K562 (cell line): Measurements from ENCODE around the gene SH3BP5L. TPM values are rescaled to one million over a fixed set of nuclear protein-coding genes. Genes with fewer than 3 reads are reported as not detected.

Experiments
- ATAC-seq: fragments of 200-7000 bp; cut with Tn5 transposase; 3 replicates; pipeline ENCODE4 v1.9.1; 2020; ENCODE audit warnings: moderate library complexity
- BruUV-seq: library from RNA; stranded (reverse); fragments of 400-500 nt; replicated peaks from 2 replicates; lab custom pipeline; 2021; lab: Mats Ljungman, UMichigan
- CTCF ChIA-PET: fragments of 300-600 bp; formaldehyde crosslinking; extraction: SDS; loops from one replicate; lab custom pipeline; 2021; ENCODE audit warnings: low intra/inter-chr PET ratio; lab: Yijun Ruan, JAX
- POLR2A ChIA-PET: fragments of 300-600, 350-650 bp; sonication (Branson Sonifier 250); formaldehyde crosslinking; extraction: SDS; loops from one replicate; lab custom pipeline; 2021; ENCODE audit warnings: antibody characterized with exemption, inconsistent platforms; lab: Yijun Ruan, JAX
- DNase-seq, 4 experiments: peaks; one replicate each; pipeline versions ENCODE4 v3.0.0 to v3.0.0-alpha.2; 2011 to 2018; ENCODE audit warnings: low spot score in 3 of 4, mixed read lengths in 3 of 4; ENCODE audit errors: extremely low read depth in 1 of 4
- FAIRE-seq: peaks from 2 replicates; lab custom pipeline; 2011; peaks lifted over from hg19 to GRCh38; lab: Jason Lieb, UNC
- H2AFZ ChIP-seq: 2 replicates; pipeline ENCODE4 v1.6.0; 2011; ENCODE audit warnings: low read depth, low read length, control low read depth, inconsistent platforms
- H3K27ac ChIP-seq: fragments of 200-600 bp; 3 replicates; pipeline ENCODE4 v1.8.0; 2011; ENCODE audit warnings: low read depth, mild to moderate bottlenecking, control low read depth, inconsistent platforms, low read length, moderate library complexity, mixed read lengths; ENCODE audit errors: extremely low read depth
- H3K27me3 ChIP-seq, 2 experiments: fragments of 300-600 bp in 1 of 2; 2 replicates in 1 of 2; 3 replicates in 1 of 2; pipeline versions ENCODE4 v1.6.0 to v1.8.0; 2011; ENCODE audit warnings: inconsistent platforms in 2 of 2, low read length in 2 of 2, mild to moderate bottlenecking in 1 of 2, mixed read lengths in 1 of 2, moderate library complexity in 1 of 2; ENCODE audit not compliant: control insufficient read depth in 2 of 2, insufficient read depth in 2 of 2
- H3K36me3 ChIP-seq: fragments of 300-600 bp; 3 replicates; pipeline ENCODE4 v1.8.0; 2011; ENCODE audit warnings: mild to moderate bottlenecking, low read length, inconsistent platforms; ENCODE audit not compliant: control insufficient read depth, insufficient read depth
- H3K4me1 ChIP-seq, 2 experiments: fragments of 200-600 bp in 1 of 2; replicated peaks in 1 of 2; 2 replicates in 1 of 2; 3 replicates in 1 of 2; pipeline versions ENCODE4 v1.5.1 to v1.8.0; 2011; ENCODE audit warnings: inconsistent platforms in 2 of 2, low read length in 2 of 2, mild to moderate bottlenecking in 1 of 2, mixed read lengths in 1 of 2, moderate library complexity in 1 of 2; ENCODE audit not compliant: control insufficient read depth in 2 of 2, insufficient read depth in 2 of 2
- H3K4me2 ChIP-seq: 2 replicates; pipeline ENCODE4 v1.6.1; 2011; ENCODE audit warnings: low read length, control low read depth, inconsistent platforms, mixed read lengths; ENCODE audit not compliant: insufficient read depth
- H3K4me3 ChIP-seq: fragments of 200-600 bp; sonication (generic), shearing (Covaris generic); 2 replicates; pipeline ENCODE4 v1.5.1; 2016; ENCODE audit warnings: control low read depth, inconsistent platforms
- H3K79me2 ChIP-seq: fragments of 200-600 bp; 3 replicates; pipeline ENCODE4 v1.8.0; 2011; ENCODE audit warnings: low read length, inconsistent platforms; ENCODE audit not compliant: control insufficient read depth, insufficient read depth
- H3K9ac ChIP-seq, 2 experiments: 2 replicates each; pipeline versions ENCODE4 v1.6.0 to v1.6.1; 2011; ENCODE audit warnings: low read depth in 2 of 2, low read length in 2 of 2, control low read depth in 1 of 2, inconsistent platforms in 1 of 2, mild to moderate bottlenecking in 1 of 2, mixed read lengths in 1 of 2; ENCODE audit not compliant: insufficient read depth in 1 of 2
- H3K9me1 ChIP-seq: one replicate; pipeline ENCODE4 v1.6.0; 2011; ENCODE audit warnings: inconsistent platforms, mild to moderate bottlenecking, low read length, moderate library complexity; ENCODE audit not compliant: control insufficient read depth, insufficient read depth
- H3K9me3 ChIP-seq: replicated peaks from 2 replicates; pipeline ENCODE4 v1.5.1; 2011; ENCODE audit warnings: low read depth, low read length, inconsistent platforms; ENCODE audit not compliant: control insufficient read depth, insufficient read depth
- H4K20me1 ChIP-seq: replicated peaks from 2 replicates; pipeline ENCODE4 v1.6.1; 2011; ENCODE audit warnings: low read length, inconsistent platforms, mixed read lengths; ENCODE audit not compliant: control insufficient read depth, insufficient read depth
- ETV1 ChIP-seq: fragments of 450-650 bp; conservative IDR thresholded peaks from 2 replicates; pipeline ENCODE4 v1.6.1; 2016; ENCODE audit warnings: missing genetic modification characterization, control low read depth, low read depth, missing compliant biosample characterization
- GABPB1 ChIP-seq: sonication (generic); formaldehyde crosslinking; IDR thresholded peaks from 2 replicates; pipeline ENCODE4 v1.8.0; 2022; ENCODE audit warnings: mild to moderate bottlenecking, missing genetic modification reagents
- HMG20A ChIP-seq: fragments of 450-650 bp; formaldehyde crosslinking; conservative IDR thresholded peaks from 2 replicates; pipeline ENCODE4 v1.4.0; 2020; ENCODE audit warnings: mild to moderate bottlenecking, mixed read lengths
- KDM5B ChIP-seq: fragments of 200-600 bp; sonication (generic); IDR thresholded peaks from 2 replicates; pipeline ENCODE4 v1.6.1; 2012; ENCODE audit warnings: low read depth, mild to moderate bottlenecking, moderate library complexity, low read length, control low read depth, inconsistent platforms; ENCODE audit not compliant: insufficient replicate concordance
- MAX ChIP-seq: sonication (generic); formaldehyde crosslinking; IDR thresholded peaks from 2 replicates; pipeline ENCODE4 v1.9.0; 2022; ENCODE audit warnings: mild to moderate bottlenecking, missing genetic modification reagents
- NCOA4 ChIP-seq: fragments of 450-650 bp; IDR thresholded peaks from 2 replicates; pipeline ENCODE4 v1.6.1; 2018; ENCODE audit warnings: mild to moderate bottlenecking; ENCODE audit not compliant: partially characterized antibody
- SAP30 ChIP-seq: fragments of 200-600 bp; sonication (generic); IDR thresholded peaks from 2 replicates; pipeline ENCODE4 v1.6.1; 2012; ENCODE audit warnings: borderline replicate concordance, low read depth, mild to moderate bottlenecking, moderate library complexity, low read length, control low read depth, inconsistent platforms; ENCODE audit not compliant: insufficient read depth, poor library complexity, severe bottlenecking
- TBP ChIP-seq: optimal IDR thresholded peaks from 2 replicates; pipeline ENCODE3; 2011; ENCODE audit warnings: low read depth, low read length, improper control_type of control experiment
- ZNF282 ChIP-seq: sonication (generic); formaldehyde crosslinking; IDR thresholded peaks from 2 replicates; pipeline ENCODE4 v1.8.1; 2023; ENCODE audit warnings: missing genetic modification reagents
- ZNF324 ChIP-seq: fragments of 250-450 bp; sonication (Bioruptor Pico); IDR thresholded peaks from 2 replicates; pipeline ENCODE4 v1.4.0; 2020; ENCODE audit warnings: mild to moderate bottlenecking
- ZNF584 ChIP-seq: fragments of 200-800 bp; sonication (Bioruptor generic); IDR thresholded peaks from 2 replicates; pipeline ENCODE4 v1.6.1; 2016; ENCODE audit warnings: low read depth, mild to moderate bottlenecking, missing genetic modification characterization, missing compliant biosample characterization
- ZNF75A ChIP-seq: fragments of 450-650 bp; formaldehyde crosslinking; IDR thresholded peaks from 2 replicates; pipeline ENCODE4 v1.4.0; 2020; ENCODE audit warnings: mild to moderate bottlenecking
- WGBS: fragments of 100-300 bp; shearing (Covaris generic); methylation state at CpG from one replicate; pipeline ENCODE4 v1.1.6; 2016; ENCODE audit warnings: low coverage, mixed read lengths; ENCODE audit not compliant: insufficient coverage; ENCODE audit errors: missing lambda C conversion rate; 5-methylcytosine and 5-hydroxymethylcytosine counted together
- in situ Hi-C: fragments of 300-500 bp; cut with MboI; formaldehyde crosslinking; loops from 4 replicates; pipeline ENCODE4 v1.15.0; 2018; ENCODE audit warnings: inconsistent platforms, mixed read lengths
- intact Hi-C: fragments of 100-400 bp; cut with micrococcal nuclease; formaldehyde crosslinking; loops from 2 replicates; pipeline ENCODE4 v1.14.2; 2022
- polyA plus RNA-seq, 8 experiments: library from polyadenylated mRNA; depleted of rRNA in 4 of 8; stranded (reverse) in 5 of 8; unstranded in 3 of 8; fragments of >200 nt; fragmentation: Nextera tagmentation in 2 of 8; fragmentation: Illumina TruSeq in 1 of 8; extraction: Ambion mirVana in 2 of 8; extraction: Trizol in 1 of 8; gene quantifications; 2 replicates each; pipeline versions ENCODE4 v1.2.1 to v1.2.3, GENCODE V29; 2011 to 2014; ENCODE audit warnings: inconsistent platforms in 1 of 8, missing spikeins in 1 of 8
- total RNA-seq, 7 experiments: library from RNA; depleted of rRNA in 6 of 7; stranded (reverse); fragments of >200 nt in 6 of 7; fragmentation: Illumina TruSeq in 2 of 7; extraction: Trizol in 2 of 7; gene quantifications; 2 replicates each; pipeline versions ENCODE4 v1.2.1 to v1.2.3, GENCODE V29; 2011 to 2021; ENCODE audit warnings: low replicate concordance in 1 of 7
- TF ChIP-seq, protein P1 (sequence below): fragments of 450-650 bp; IDR thresholded peaks from one replicate; pipeline ENCODE4 v1.6.1; 2018; ENCODE audit warnings: mild to moderate bottlenecking, moderate library complexity; ENCODE audit not compliant: partially characterized antibody

The SH3BP5L gene
- total and polyA plus RNA-seq, 9 of the 15 experiments (the other 6 are each of a cell fraction or from before 2014, with no cell fraction given): 1.9 to 26.5 (median 15.8) TPM

DNA sequence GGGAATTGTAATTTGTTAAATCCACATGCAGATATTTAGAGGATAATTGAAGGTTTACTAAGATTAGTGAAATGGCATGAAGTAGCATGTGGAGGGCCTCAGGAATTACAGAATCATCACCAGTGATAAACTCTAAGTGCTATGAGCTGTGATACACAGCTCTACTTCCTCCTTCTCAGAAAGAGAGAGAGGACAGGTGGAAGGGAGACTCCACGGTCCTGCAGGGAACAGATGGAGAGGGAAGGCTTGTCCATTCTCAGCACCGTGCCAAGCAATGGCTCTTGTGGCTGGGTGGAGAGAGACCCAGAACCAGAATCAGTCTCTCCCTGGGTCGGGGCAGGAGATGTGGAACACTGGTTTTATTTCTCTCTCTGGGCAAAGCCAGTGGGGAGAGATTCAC is 42.3 kb downstream of the SH3BP5L start:
- H3K9me1 ChIP-seq: no peaks in the 10 kb centered on the region
- 0% methylated on average over 3 of the region's 3 CpGs for WGBS
- in situ Hi-C loops (no loop called here), intact Hi-C loops (no loop called here)
- no peaks in the 10 kb centered on the region for H3K9me3 ChIP-seq
- POLR2A ChIA-PET: no interaction called here
- H3K4me1 ChIP-seq: no peaks in the 10 kb centered on the region; a peak in 1 of 5 replicates
- no peak overlapping the region for H3K4me2 ChIP-seq
- no peak for FAIRE-seq
- no peak overlapping the region for H3K9ac ChIP-seq
- no peak overlapping the region for H3K4me3 ChIP-seq
- no peak for TF ChIP-seq GABPB1 (CRISPR knock-in tag)
- no peak for TF ChIP-seq ZNF75A (CRISPR knock-in tag)
- DNase-seq: no peak
- no TSS peak for BruUV-seq
- H4K20me1 ChIP-seq: no peaks in the 10 kb centered on the region
- no peak overlapping the region for H3K27ac ChIP-seq
- no peaks in the 10 kb centered on the region for H3K36me3 ChIP-seq
- ATAC-seq: no peak
- H2AFZ ChIP-seq: no peak overlapping the region
- H3K27me3 ChIP-seq: peaks cover 0 to 16% of the 10 kb centered on the region in 2 experiments; a peak in 3 of 5 replicates
- CTCF ChIA-PET: no interaction called here
- H3K79me2 ChIP-seq: no peaks in the 10 kb centered on the region

DNA sequence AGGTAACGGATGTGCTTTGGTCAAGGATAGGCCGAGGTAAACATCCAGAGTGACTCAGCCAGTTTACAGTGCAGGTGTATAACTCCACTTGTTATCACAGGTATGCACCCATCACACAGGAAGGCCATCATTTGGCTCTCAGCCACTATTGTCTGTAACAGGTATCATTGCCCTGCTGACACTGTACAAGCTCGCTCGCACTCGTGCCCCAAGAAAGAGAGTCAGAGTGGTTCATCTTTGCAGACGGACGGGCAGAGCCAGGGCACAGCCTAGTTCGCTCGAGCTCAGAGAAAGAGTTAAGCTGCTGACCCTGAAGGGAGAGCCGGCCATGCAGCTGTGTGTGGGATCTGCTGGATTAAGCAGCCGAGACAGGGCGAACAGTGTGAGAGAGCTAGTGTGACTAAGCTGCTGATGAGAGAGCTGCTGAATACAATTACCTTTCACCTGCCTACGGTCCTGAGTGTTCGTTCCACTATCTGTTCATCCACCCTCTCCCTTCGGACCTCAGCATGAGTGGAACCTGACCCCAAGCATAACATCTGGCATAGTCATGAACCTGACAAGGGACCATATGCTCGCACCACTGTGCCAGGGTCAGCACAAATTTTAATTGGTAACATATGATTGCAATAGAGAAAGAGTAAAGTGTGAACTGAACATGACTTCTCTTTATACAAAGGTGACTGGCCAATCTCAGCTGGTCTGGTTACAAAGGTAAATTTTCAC is 43.1 kb downstream of the SH3BP5L start:
- H2AFZ ChIP-seq: no peak overlapping the region
- DNase-seq (no peak), FAIRE-seq (no peak), ATAC-seq (no peak)
- TF ChIP-seq TBP (no peak), ZNF324 (CRISPR knock-in tag) (no peak), HMG20A (CRISPR knock-in tag) (no peak), KDM5B (no peak), ZNF282 (CRISPR knock-in tag) (no peak), ETV1 (tag) (no peak), MAX (CRISPR knock-in tag) (no peak), ZNF584 (no peak), NCOA4 (no peak), SAP30 (no peak)
- TF ChIP-seq, protein P1, sequence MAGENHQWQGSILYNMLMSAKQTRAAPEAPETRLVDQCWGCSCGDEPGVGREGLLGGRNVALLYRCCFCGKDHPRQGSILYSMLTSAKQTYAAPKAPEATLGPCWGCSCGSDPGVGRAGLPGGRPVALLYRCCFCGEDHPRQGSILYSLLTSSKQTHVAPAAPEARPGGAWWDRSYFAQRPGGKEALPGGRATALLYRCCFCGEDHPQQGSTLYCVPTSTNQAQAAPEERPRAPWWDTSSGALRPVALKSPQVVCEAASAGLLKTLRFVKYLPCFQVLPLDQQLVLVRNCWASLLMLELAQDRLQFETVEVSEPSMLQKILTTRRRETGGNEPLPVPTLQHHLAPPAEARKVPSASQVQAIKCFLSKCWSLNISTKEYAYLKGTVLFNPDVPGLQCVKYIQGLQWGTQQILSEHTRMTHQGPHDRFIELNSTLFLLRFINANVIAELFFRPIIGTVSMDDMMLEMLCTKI: no peak
- WGBS: 2% methylated on average over 16 of the region's 16 CpGs
- ChIA-PET POLR2A (interaction anchor here (0.6 to 1.3 kb wide), 2 partner anchors 22 to 101 kb away, joined by 3 to 4 read pairs; no protein-coding TSS in a partner anchor), CTCF (no interaction called here)
- no TSS peak for BruUV-seq
- H3K9ac ChIP-seq: no peak overlapping the region
- no peak overlapping the region for H3K27ac ChIP-seq
- no peaks in the 10 kb centered on the region for H3K9me1 ChIP-seq
- in situ Hi-C loops: no loop called here
- no peaks in the 10 kb centered on the region for H3K79me2 ChIP-seq
- no peaks in the 10 kb centered on the region for H4K20me1 ChIP-seq
- intact Hi-C loops: no loop called here
- H3K4me3 ChIP-seq: no peak overlapping the region
- no peaks in the 10 kb centered on the region; a peak in 1 of 5 replicates for H3K4me1 ChIP-seq
- no peak overlapping the region for H3K4me2 ChIP-seq
- H3K9me3 ChIP-seq: no peaks in the 10 kb centered on the region
- H3K36me3 ChIP-seq: no peaks in the 10 kb centered on the region
- peaks cover 0 to 16% of the 10 kb centered on the region in 2 experiments; a peak in 3 of 5 replicates for H3K27me3 ChIP-seq
